Smooth muscle cell of the pulmonary artery (primary cell): ENCODE measurements around the gene PAGR1. TPM values are rescaled to one million over a fixed set of nuclear protein-coding genes. Genes with fewer than 3 reads are reported as not detected.

Source experiments
- total RNA-seq: library from RNA; depleted of rRNA; stranded (reverse); fragments of >200 nt; gene quantifications from 2 replicates; pipeline ENCODE4 v1.2.3, GENCODE V29; 2014

The PAGR1 gene
- total RNA-seq, result 11.6 and 13.3 TPM in 2 replicates

DNA sequence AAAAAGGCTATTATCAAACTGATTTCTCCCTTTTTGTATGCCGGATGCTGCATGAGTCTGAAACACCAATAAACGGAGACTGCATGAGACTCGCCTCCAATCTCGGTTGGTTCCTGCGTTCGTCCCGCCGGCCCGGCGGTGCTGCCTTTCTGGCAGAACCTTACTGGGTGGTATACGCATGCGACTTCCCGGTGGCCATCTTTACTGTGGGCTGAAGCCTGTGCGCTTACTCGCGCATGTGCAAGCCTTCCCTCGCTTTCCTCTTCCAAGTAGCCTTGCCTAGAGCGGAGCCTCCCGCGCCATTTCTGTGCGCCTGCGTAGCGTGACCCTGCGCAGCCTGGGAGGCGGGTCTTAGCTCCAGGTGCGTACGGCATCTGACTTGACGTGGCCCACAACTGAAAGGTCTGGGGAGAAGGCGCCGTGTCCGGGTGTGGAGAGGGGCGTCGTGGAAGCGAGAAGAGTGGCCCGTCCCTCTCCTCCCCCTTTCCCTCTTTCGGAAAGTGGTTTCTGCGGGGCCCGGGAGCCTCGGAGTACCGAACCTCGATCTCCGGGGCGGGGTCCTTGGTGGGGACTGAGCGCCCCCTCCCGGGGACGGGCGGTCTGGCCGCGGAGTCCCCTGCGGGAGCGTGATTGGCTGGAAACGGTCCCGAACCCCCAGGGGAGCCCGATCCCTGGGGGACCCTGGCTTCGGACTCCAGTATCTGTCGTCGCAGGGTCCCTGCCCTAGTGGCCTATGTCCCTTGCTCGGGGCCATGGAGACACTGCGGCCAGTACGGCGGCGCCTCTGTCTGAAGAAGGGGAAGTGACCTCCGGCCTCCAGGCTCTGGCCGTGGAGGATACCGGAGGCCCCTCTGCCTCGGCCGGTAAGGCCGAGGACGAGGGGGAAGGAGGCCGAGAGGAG, at the start of gene PAGR1:
PAGR1 (plus strand) TSS at position 360 of the 901 bp plus-strand sequence; CDS start at position 734, 374 bp downstream.

DNA sequence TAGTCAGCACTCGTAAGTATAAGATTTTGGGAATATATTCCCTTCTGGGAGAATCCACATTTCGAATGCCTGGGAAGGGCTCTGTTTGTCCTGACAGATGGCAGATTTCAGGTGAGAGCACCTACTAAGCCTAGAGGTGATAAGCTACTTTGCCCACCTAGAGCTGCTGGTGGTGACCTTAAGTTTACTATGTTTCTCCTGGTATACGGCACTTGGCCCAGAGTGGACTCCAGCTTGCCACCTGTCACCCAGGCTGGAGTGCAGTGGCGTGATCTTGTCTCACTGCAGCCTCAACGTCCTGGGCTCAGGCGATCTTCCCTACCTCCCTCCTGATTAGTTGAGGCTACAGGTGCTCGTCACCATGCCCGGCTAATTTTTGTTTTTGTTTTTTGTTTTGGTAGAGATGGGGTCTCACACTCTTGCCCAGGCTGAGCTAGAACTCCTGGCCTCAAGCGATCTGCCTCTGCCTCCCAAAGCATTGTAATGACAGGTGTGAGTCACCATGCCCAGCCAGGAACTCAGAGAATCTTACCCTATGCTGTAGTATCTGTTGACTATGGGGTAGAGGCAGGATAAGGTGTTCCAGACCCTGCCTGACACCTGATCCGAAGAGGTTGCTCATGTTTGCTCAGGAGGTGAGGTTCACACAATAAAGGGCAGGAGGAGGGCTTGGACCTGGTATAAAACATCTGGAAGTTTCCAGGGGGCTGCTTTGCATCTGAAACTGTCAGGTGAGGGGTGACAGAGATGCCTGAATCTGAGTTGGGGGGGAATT, 38.2 kb upstream of the PAGR1 start, which contains the start of gene ZG16:
ZG16 (plus strand) TSS at position 681 of the 775 bp plus-strand sequence. CDS start 1,011 bp downstream, outside the sequence.

DNA sequence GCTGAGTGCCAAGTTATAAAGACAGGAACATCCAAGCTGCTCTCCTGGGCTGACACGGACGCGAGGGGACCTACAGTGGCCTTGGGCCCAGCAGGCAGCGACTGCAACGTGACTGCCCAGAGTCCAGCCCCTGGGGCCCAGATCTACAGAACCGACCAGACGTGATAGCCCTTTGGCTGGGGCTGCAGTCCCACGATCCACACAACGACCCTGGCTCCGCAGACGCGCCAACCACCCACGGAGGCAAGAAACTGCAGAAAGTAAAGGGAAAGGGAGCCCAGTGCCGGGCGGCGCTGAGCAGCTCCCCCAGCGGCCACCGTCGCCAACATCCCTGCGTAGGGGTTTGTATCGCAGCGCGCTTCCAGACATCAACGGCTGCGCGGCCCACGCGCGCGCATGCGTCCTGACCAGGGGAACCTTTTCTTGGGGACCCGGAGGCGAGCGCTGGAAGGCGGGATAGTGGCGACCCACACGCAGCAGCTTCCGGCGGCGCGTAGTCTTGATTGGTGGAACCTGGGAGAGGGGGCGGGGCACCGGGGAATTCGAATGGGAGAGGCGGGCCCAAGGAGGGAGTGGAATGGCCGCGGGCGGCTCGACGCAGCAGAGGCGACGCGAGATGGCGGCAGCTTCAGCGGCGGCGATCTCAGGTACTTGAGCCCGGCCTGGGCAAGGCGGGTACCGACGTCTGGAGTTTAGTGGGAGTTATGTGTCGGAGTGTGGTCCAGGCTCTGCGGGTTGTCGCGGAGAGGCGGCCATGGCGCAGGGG, 25.6 kb upstream of the PAGR1 start, which contains the start of gene KIF22:
KIF22 (plus strand) TSS at position 569 of the 766 bp plus-strand sequence; CDS start at position 578, 9 bp downstream.

DNA sequence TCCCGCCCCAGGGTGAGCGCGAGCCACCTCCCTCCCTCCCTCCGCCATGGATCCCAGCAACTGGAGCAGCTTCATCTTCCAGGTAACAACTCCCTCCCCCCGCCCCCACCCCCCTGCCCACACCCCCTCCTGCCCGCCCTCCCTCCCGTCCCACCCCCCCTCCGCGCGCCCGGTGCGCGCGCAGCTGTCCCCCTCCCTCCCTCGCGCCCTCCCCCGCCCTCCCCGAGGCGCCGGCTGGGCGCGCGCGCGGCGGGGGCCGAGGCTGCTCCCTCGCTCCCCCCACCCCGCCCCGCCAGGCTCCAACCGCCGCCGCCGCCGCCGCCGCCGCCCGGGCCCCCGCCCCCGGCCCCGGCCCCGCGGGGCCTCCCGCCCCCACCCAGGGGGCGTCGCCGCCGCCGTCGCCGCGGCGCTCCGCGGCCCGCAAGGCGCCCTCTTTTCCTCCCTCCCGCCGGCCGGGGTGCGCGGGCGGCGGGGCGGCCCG, 9.8 kb upstream of the PAGR1 start, which contains the start of gene MAZ:
MAZ (plus strand) TSS at position 431 of the 481 bp plus-strand sequence. CDS start 173 bp downstream, outside the sequence.

DNA sequence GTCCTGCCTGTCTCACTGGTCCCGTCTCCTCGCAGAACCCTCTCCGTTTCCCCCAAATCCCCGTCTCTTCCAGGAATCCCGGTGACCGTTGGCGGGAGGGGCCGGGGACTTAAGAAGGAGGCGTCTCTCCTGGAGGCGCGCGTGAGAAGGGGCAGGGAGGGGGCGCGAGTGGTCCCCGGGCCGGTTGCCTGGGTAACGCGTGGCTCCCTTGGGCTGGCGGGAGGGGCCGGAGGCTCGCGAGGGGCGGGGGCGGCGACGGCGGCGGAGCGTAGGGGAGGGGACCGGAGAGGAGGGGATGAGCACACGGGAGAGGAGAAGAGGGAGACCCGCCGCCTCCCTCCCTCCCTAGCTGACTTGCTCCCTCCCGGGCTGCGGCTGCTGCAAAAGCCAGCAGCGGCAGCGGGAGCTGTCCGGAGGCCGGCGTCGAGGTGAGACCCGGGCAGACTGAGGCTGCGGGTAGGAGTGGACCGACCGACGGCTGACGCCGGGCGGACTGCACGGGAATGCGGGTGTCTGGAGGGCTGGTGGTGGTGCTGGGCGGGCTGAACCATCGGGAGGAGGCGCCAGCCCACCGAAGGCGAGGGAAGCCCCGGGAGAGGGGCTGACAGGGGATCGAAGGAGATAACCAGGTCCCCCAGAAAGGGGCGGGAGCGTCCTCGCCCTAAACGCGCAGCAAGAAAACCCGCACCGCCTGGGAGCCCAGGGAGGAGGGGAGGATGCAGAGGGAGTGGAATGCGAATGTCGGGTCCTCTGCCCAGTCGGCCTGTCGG, 3.9 kb upstream of the PAGR1 start, which contains the start of gene PRRT2:
PRRT2 (plus strand) TSS at position 298 of the 770 bp plus-strand sequence. CDS start 862 bp downstream, outside the sequence.

DNA sequence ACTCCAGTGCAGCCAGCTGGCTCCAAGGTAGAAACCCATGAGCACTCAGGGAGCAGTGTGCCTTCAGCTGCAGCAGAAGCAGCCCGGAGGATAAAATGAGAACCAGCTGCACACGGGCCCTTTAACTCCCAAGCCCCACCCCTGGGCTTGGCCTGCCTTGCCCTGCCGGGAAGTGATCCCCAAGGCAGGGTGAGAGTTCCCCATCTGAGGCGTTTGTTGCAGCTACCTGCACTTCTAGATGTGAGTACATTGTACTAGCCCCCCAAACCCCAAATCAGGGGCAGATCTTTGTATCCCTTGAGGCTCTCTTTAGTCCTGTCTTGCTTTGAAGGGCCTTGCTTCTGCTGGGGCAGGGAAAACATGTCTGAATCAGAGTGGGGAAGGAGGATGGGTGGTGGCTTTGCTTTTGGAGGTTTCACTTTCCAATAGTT, 4.3 kb downstream of the PAGR1 start, which contains the start of gene MVP:
MVP (plus strand) TSS at position 192 of the 431 bp plus-strand sequence. CDS start 10,088 bp downstream, outside the sequence.

DNA sequence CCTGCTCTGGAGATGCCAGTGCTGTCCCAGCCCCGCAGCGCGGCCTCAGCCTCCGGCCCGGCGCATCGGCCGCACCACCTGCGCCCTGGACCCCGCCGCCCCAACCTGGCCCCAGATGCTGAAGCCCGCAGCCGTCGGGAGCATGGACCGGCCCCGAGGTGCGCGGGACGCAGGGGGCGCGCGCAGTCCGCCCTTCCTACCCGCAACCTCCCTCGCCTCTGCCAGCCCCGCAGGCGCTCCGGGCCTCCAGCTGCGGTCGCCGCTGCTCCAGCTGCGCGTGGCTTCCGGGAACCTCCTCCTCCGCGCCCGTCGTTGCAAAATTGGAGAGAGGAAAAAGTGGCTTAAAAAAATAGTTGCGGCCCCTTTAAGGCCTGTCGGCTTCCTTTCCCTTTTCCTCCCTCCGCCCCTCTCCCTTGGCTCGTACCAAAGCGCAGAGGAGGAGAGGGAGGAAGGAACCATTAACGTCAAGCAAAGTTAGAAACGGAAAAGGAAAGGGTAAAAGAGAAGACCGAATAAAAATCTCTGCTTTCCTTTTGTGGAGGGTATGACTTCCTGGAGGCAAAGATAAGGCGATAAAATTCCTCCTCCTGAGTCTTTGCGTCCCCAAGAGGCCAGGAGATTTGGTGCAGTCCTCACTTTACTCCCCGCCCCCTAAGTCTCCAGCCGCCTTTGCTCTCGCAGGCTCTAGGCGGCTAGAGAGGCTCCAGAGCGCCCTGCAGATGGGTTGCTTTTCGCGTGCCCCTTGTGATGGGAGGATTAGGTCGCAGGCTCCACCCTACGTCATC, 47.1 kb downstream of the PAGR1 start, which contains the start of gene CDIPT:
CDIPT (minus strand) TSS at position 343 of the 785 bp plus-strand sequence. CDS start 369 bp downstream, outside the sequence.

Other genes starting within 250 kb of the PAGR1 start
- not detected in 2 replicates for gene SPN, start 152.9 kb upstream of the PAGR1 start, total RNA-seq
- 5.2 and 13.9 TPM in 2 replicates for gene QPRT, start 137.0 kb upstream of the PAGR1 start, total RNA-seq
- not detected in 2 replicates for gene C16orf54, start 70.2 kb upstream of the PAGR1 start, total RNA-seq
- gene ZG16, start 37.9 kb upstream of the PAGR1 start, total RNA-seq, result not detected in 2 replicates
- gene KIF22, start 25.4 kb upstream of the PAGR1 start, total RNA-seq, result 9.8 and 11.4 TPM in 2 replicates
- gene MAZ, start 9.6 kb upstream of the PAGR1 start, total RNA-seq, result 166 and 199 TPM in 2 replicates
- 1.2 and 1.8 TPM in 2 replicates for gene PRRT2, start 4.0 kb upstream of the PAGR1 start, total RNA-seq
- 320 and 476 TPM in 2 replicates for gene MVP, start 4.3 kb downstream of the PAGR1 start, total RNA-seq
- 101 and 114 TPM in 2 replicates for gene CDIPT, start 47.1 kb downstream of the PAGR1 start, total RNA-seq
- gene SEZ6L2, start 83.4 kb downstream of the PAGR1 start, total RNA-seq, result 65.5 and 78.6 TPM in 2 replicates
- 8.8 and 12.8 TPM in 2 replicates for gene ASPHD1, start 84.3 kb downstream of the PAGR1 start, total RNA-seq
- gene KCTD13, start 110.1 kb downstream of the PAGR1 start, total RNA-seq, result 7.3 and 12.1 TPM in 2 replicates
- gene TMEM219, start 145.9 kb downstream of the PAGR1 start, total RNA-seq, result 81.6 and 84.1 TPM in 2 replicates
- gene TAOK2, start 157.7 kb downstream of the PAGR1 start, total RNA-seq, result 57.6 and 60.2 TPM in 2 replicates
- 5.6 and 5.9 TPM in 2 replicates for gene HIRIP3, start 179.5 kb downstream of the PAGR1 start, total RNA-seq
- gene INO80E, start 180.1 kb downstream of the PAGR1 start, total RNA-seq, result 15.2 and 23.6 TPM in 2 replicates
- gene DOC2A, start 194.9 kb downstream of the PAGR1 start, total RNA-seq, result 0.20 and 0.33 TPM in 2 replicates
- gene C16orf92, start 207.0 kb downstream of the PAGR1 start, total RNA-seq, result not detected in 2 replicates
- 0.10 and 0.26 TPM in 2 replicates for gene TLCD3B, start 215.1 kb downstream of the PAGR1 start, total RNA-seq
- 1,333 and 1,606 TPM in 2 replicates for gene ALDOA, start 249.6 kb downstream of the PAGR1 start, total RNA-seq